Loucy (cell line): ENCODE measurements around the gene PGF.

Experiments used
- H2AFZ ChIP-seq: fragments of 200-600 bp; sonication (generic); 2 replicates; pipeline ENCODE4 v1.6.0; 2016; ENCODE audit warnings: antibody characterized with exemption, mild to moderate bottlenecking, low read length, moderate library complexity
- H3F3A ChIP-seq: fragments of 200-600 bp; 2 replicates; pipeline ENCODE4 v1.6.0; 2016; ENCODE audit warnings: antibody characterized with exemption, low read depth, mild to moderate bottlenecking
- H3K27me3 ChIP-seq: fragments of 200-600 bp; sonication (generic); 2 replicates; pipeline ENCODE4 v1.6.1; 2014; ENCODE audit warnings: low read length, mild to moderate bottlenecking; ENCODE audit not compliant: insufficient read depth, poor library complexity, severe bottlenecking
- H3K36me3 ChIP-seq: fragments of 200-600 bp; sonication (generic); 2 replicates; pipeline ENCODE4 v1.6.1; 2016; ENCODE audit warnings: low read length; ENCODE audit not compliant: insufficient read depth
- H3K4me1 ChIP-seq: fragments of 200-600 bp; sonication (generic); 2 replicates; pipeline ENCODE4 v1.5.1; 2014; ENCODE audit warnings: low read length, mild to moderate bottlenecking; ENCODE audit not compliant: insufficient read depth, poor library complexity, severe bottlenecking
- H3K4me2 ChIP-seq: fragments of 200-600 bp; sonication (generic); 2 replicates; pipeline ENCODE4 v1.6.0; 2014; ENCODE audit warnings: antibody characterized with exemption, low read length, low read depth, mild to moderate bottlenecking; ENCODE audit not compliant: poor library complexity, severe bottlenecking
- H3K4me3 ChIP-seq: fragments of 200-600 bp; sonication (generic); 2 replicates; pipeline ENCODE4 v1.5.1; 2014; ENCODE audit warnings: low read length, mild to moderate bottlenecking, mixed read lengths; ENCODE audit not compliant: poor library complexity, severe bottlenecking
- H3K79me2 ChIP-seq: fragments of 200-600 bp; sonication (generic); 2 replicates; pipeline ENCODE4 v1.6.1; 2014; ENCODE audit warnings: low read length; ENCODE audit not compliant: insufficient read depth
- H3K9ac ChIP-seq: fragments of 200-600 bp; sonication (generic); 2 replicates; pipeline ENCODE4 v1.6.0; 2014; ENCODE audit warnings: mild to moderate bottlenecking, low read depth, low read length, moderate library complexity; ENCODE audit not compliant: poor library complexity, severe bottlenecking
- H3K9me2 ChIP-seq: fragments of 200-600 bp; sonication (generic); replicated peaks from 2 replicates; pipeline ENCODE4 v1.6.1; 2016; ENCODE audit warnings: low read depth, low read length, mixed read lengths
- H3K9me3 ChIP-seq: fragments of 200-600 bp; sonication (generic); 2 replicates; pipeline ENCODE4 v1.6.1; 2014; ENCODE audit warnings: mild to moderate bottlenecking, antibody characterized with exemption, low read length, low read depth; ENCODE audit not compliant: insufficient read depth
- H4K20me1 ChIP-seq: fragments of 200-600 bp; sonication (generic); 2 replicates; pipeline ENCODE4 v1.6.0; 2014; ENCODE audit warnings: antibody characterized with exemption, low read length, mild to moderate bottlenecking; ENCODE audit not compliant: insufficient read depth, poor library complexity, severe bottlenecking
- CTCF ChIP-seq: fragments of 200-600 bp; sonication (generic); conservative IDR thresholded peaks from 2 replicates; pipeline ENCODE4 v1.5.1; 2014; ENCODE audit warnings: mild to moderate bottlenecking, antibody characterized with exemption, low read length
- EZH2phosphoT487 ChIP-seq: fragments of 200-600 bp; IDR thresholded peaks from 2 replicates; pipeline ENCODE4 v1.6.1; 2018; ENCODE audit warnings: antibody characterized with exemption, mild to moderate bottlenecking, moderate library complexity, borderline replicate concordance

PGF gene

GRCh38 chr14:74917646-74918081 lies 37.7 kb downstream of the PGF start:
- Histone ChIP-seq H3F3A (no peaks in the 10 kb centered on the region), H3K27me3 (no peaks in the 10 kb centered on the region), H3K4me1 (no peaks in the 10 kb centered on the region), H4K20me1 (no peaks in the 10 kb centered on the region), H3K4me2 (no peak overlapping the region), H3K4me3 (no peak overlapping the region), H3K36me3 (no peaks in the 10 kb centered on the region), H3K79me2 (no peaks in the 10 kb centered on the region), H3K9me3 (no peaks in the 10 kb centered on the region), H3K9ac (no peak overlapping the region), H3K9me2 (no peaks in the 10 kb centered on the region), H2AFZ (no peak overlapping the region)
- TF ChIP-seq CTCF, result no peak
- TF ChIP-seq EZH2phosphoT487, result no peak

- Histone ChIP-seq H3K79me2 (no peaks in the 10 kb centered on the region), H3K9ac (no peak overlapping the region), H3K36me3 (no peaks in the 10 kb centered on the region), H4K20me1 (no peaks in the 10 kb centered on the region), H3K9me3 (no peaks in the 10 kb centered on the region), H3K4me1 (no peaks in the 10 kb centered on the region), H3K4me3 (no peak overlapping the region), H2AFZ (no peak overlapping the region), H3K4me2 (no peak overlapping the region), H3K9me2 (no peaks in the 10 kb centered on the region), H3F3A (no peaks in the 10 kb centered on the region), H3K27me3 (no peaks in the 10 kb centered on the region)
- TF ChIP-seq EZH2phosphoT487 (no peak), CTCF (no peak)
Observed at GRCh38 chr14:74917178-74917543, 38.2 kb downstream of the PGF start.

- Histone ChIP-seq H3K4me2 (no peak overlapping the region), H3K9me2 (no peaks in the 10 kb centered on the region), H3K27me3 (no peaks in the 10 kb centered on the region), H3K36me3 (no peaks in the 10 kb centered on the region), H3K4me1 (no peaks in the 10 kb centered on the region), H3K9me3 (no peaks in the 10 kb centered on the region), H3K79me2 (no peaks in the 10 kb centered on the region), H2AFZ (no peak overlapping the region), H3F3A (no peaks in the 10 kb centered on the region), H3K9ac (no peak overlapping the region), H4K20me1 (no peaks in the 10 kb centered on the region), H3K4me3 (no peak overlapping the region)
- TF ChIP-seq EZH2phosphoT487, result no peak
- TF ChIP-seq CTCF, result no peak
Observed at GRCh38 chr14:74915826-74916225, 39.6 kb downstream of the PGF start.
